A549 treated with CpdA at 1 μM for 4 hours (cell line): ENCODE data around the gene BCR. TPM values are rescaled to one million over a fixed set of nuclear protein-coding genes. Genes with fewer than 3 reads are reported as not detected.

Experiments
- total RNA-seq: library from RNA; stranded (reverse); fragments of 200-300 nt; extraction: Qiagen RNA extraction; gene quantifications from 5 replicates; pipeline ENCODE4 v1.2.3, GENCODE V29; 2022; ENCODE audit warnings: low read depth

BCR gene
- 12.4 to 18.5 TPM (median 13.9 TPM) in 5 replicates for total RNA-seq

DNA sequence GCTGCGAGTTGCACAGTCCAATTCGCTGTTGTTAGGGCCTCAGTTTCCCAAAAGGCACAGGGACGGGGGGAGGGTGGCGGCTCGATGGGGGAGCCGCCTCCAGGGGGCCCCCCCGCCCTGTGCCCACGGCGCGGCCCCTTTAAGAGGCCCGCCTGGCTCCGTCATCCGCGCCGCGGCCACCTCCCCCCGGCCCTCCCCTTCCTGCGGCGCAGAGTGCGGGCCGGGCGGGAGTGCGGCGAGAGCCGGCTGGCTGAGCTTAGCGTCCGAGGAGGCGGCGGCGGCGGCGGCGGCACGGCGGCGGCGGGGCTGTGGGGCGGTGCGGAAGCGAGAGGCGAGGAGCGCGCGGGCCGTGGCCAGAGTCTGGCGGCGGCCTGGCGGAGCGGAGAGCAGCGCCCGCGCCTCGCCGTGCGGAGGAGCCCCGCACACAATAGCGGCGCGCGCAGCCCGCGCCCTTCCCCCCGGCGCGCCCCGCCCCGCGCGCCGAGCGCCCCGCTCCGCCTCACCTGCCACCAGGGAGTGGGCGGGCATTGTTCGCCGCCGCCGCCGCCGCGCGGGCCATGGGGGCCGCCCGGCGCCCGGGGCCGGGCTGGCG, at the start of gene BCR:
TSS of gene BCR (plus strand) at position 209 of the 592 bp plus-strand sequence. CDS start 452 bp downstream, outside the sequence.

DNA sequence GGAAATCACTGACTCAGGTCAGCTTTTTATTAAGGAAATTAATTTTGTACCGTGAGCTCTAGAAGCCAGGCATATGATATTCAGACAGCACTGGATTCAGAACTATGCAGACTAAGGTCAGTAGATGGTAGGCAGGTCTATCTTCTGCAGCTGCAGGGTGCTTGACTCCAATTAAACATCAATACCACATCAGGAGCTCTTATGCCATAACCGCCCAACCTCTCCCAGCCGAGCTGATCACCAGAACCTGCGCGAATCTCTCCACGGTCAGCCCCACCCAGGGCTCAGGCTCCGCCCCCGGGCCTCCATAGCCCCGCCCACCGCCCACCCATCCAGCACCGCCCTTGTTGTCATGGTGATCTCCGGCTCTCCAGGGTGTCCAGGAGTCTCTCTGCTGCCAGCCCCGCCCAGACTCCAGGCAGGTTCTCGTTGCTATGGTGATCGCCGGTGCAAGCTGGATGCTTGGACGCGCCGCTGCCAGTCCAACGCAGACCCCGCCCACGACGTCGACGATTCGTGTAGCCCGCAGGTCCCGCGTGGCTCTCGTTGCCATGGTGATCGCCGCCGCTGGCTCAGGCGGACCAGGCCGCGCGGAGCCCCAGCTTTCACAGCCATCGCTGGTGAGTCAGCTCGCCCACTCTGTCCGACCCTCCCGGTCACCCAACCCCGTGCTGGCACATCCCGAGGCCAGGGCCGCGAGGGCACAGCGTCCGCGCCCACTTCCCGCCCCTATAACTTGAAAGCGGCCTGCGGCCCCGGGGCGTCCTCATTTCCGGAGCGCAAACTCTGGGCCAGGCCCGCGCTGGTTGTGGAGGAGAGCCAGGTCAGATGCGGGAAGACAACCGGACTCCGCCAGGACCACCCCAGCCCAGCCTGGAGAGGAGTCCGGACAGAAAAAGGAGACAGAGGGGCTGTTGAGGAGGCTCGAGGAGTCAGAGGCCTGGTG, 35.1 kb upstream of the BCR start, which contains the start of gene RAB36:
TSS of gene RAB36 (plus strand) at position 546 of the 946 bp plus-strand sequence. CDS start 1,140 bp downstream, outside the sequence.

Other genes starting within 250 kb of the BCR start
- gene GNAZ, start 110.0 kb upstream of the BCR start, total RNA-seq = 2.1 to 2.8 TPM (median 2.6 TPM) in 5 replicates
- 0.83 to 1.5 TPM (median 1.0 TPM) in 5 replicates for gene RSPH14, start 38.5 kb upstream of the BCR start, total RNA-seq
- 6.1 to 7.3 TPM (median 6.9 TPM) in 5 replicates for gene RAB36, start 35.0 kb upstream of the BCR start, total RNA-seq